ENCODE results near the gene GRIP1. TPM values are rescaled to one million over a fixed set of nuclear protein-coding genes. Genes with fewer than 3 reads are reported as not detected.

The GRIP1 gene
- total RNA-seq, 4 donors from 2014 or later, result 14.3 to 319 (median 20.6) TPM

DNA sequence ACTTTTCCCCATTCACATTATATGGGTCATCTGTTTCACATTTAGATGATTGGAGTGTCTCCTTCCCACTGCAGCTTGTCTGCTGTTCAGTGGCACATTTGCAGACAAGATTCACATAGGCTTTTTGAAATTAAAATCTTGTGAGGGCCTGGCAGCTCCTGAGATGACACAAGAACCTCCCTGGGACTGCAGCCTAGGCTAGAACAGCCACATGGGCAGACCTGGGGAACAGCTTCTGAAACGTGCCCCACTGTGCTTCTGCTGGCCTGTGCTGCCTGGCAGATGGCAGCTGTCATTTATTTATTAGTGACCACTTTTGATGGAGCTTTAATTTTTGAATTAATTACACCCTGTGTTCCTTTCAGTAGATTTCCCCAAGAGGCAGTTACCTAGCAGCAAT is 137.4 kb downstream of the GRIP1 start:
- WGBS, result 67% methylated on average over 1 of the region's 1 CpG
- H3K4me3 ChIP-seq, result no peak overlapping the region
- DNase-seq (ENCODE audit: low spot score in 2 of 2), result no peak
- H3K4me1 ChIP-seq, result no peaks in the 10 kb centered on the region
- TF ChIP-seq POLR2AphosphoS5 (IDR thresholded peaks at IDR 0.05) (no peak), EP300 (IDR thresholded peaks at IDR 0.05) (no peak), POLR2A (IDR thresholded peaks at IDR 0.05) (no peak)
- TF ChIP-seq, protein P1, sequence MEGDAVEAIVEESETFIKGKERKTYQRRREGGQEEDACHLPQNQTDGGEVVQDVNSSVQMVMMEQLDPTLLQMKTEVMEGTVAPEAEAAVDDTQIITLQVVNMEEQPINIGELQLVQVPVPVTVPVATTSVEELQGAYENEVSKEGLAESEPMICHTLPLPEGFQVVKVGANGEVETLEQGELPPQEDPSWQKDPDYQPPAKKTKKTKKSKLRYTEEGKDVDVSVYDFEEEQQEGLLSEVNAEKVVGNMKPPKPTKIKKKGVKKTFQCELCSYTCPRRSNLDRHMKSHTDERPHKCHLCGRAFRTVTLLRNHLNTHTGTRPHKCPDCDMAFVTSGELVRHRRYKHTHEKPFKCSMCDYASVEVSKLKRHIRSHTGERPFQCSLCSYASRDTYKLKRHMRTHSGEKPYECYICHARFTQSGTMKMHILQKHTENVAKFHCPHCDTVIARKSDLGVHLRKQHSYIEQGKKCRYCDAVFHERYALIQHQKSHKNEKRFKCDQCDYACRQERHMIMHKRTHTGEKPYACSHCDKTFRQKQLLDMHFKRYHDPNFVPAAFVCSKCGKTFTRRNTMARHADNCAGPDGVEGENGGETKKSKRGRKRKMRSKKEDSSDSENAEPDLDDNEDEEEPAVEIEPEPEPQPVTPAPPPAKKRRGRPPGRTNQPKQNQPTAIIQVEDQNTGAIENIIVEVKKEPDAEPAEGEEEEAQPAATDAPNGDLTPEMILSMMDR (IDR thresholded peaks at IDR 0.05), result no peak
- no peaks in the 10 kb centered on the region for H3K9me3 ChIP-seq
- no peaks in the 10 kb centered on the region for H3K27me3 ChIP-seq
- H3K36me3 ChIP-seq, result no peaks in the 10 kb centered on the region
- no peak overlapping the region for H3K27ac ChIP-seq

DNA sequence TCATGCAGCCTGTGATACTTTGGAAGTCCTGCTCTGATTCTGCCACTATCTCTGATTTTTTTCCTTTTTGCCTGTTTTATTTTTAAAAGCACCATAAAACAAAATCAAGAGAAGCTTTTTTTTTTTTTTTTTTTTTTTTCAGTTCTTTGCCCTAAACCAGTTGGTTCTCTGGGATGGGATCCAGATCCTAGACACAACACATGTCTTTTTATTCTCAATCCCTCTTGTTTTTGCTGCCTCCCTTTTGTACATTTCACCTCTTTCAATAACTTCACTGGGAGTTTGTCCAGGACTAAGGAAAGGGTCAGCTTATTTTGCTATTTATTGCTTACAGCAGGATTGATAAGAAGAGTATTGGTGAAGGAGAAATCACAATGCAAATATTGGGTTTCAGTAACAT is 139.4 kb downstream of the GRIP1 start:
- no peaks in the 10 kb centered on the region for H3K27me3 ChIP-seq
- H3K4me3 ChIP-seq, result no peak overlapping the region
- DNase-seq (ENCODE audit: low spot score in 2 of 2), result no peak
- TF ChIP-seq, protein P1 (IDR thresholded peaks at IDR 0.05), result no peak
- TF ChIP-seq EP300 (IDR thresholded peaks at IDR 0.05) (no peak), POLR2A (IDR thresholded peaks at IDR 0.05) (no peak), POLR2AphosphoS5 (IDR thresholded peaks at IDR 0.05) (no peak)
- H3K4me1 ChIP-seq, result no peaks in the 10 kb centered on the region
- no peak overlapping the region for H3K27ac ChIP-seq
- no peaks in the 10 kb centered on the region for H3K9me3 ChIP-seq
- no peaks in the 10 kb centered on the region for H3K36me3 ChIP-seq

DNA sequence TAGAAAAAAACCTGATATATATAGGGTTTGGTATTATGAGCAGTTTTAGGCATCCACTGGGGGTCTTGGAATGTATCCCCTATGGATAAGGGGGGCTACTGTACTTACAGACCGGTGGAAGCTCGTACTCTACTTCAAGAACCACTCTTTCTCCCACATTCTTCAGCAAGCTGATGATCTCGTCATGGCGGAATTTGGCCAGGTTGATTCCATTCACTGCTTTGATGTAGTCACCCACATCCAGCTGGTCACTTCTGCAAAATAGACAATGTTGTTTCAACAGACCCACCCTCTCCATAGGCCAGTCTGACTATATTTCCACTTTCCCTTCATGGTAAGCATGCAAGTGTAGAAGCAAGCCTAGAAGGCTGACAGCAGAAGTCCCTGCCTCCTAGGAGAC is 139.9 kb downstream of the GRIP1 start:
- no peak for TF ChIP-seq POLR2AphosphoS5 (IDR thresholded peaks at IDR 0.05)
- Histone ChIP-seq H3K27me3 (no peaks in the 10 kb centered on the region), H3K9me3 (no peaks in the 10 kb centered on the region), H3K4me1 (no peaks in the 10 kb centered on the region), H3K36me3 (no peaks in the 10 kb centered on the region), H3K27ac (no peak overlapping the region), H3K4me3 (no peak overlapping the region)
- no peak for DNase-seq (ENCODE audit: low spot score in 2 of 2)
- 100% methylated on average over 4 of the region's 4 CpGs for WGBS

DNA sequence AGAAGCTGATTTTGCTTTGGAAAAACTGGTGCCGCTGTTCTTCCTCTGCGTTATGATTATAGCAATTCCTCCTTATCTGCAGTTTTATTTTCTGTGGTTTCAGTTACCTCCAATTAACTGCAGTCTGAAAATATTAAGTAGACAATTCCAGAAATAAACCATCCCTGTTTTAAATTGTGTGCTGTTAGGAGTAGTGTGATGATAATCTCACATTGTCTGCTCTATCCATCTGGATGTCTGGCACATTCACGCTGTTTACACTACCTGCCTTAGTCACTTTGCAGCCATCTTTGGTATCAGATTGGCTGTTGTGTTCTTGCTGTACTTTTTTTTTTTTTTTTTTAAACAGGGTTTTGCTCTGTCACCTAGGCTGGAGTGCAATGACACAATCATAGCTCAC is 141.0 kb downstream of the GRIP1 start:
- H3K4me3 ChIP-seq, result no peak overlapping the region
- H3K9me3 ChIP-seq, result no peaks in the 10 kb centered on the region
- H3K27ac ChIP-seq, result no peak overlapping the region
- 94% methylated on average over 3 of the region's 3 CpGs for WGBS
- TF ChIP-seq POLR2A (IDR thresholded peaks at IDR 0.05) (no peak), EP300 (IDR thresholded peaks at IDR 0.05) (no peak)
- no peak for DNase-seq (ENCODE audit: low spot score in 2 of 2)
- no peaks in the 10 kb centered on the region for H3K4me1 ChIP-seq
- H3K27me3 ChIP-seq, result no peaks in the 10 kb centered on the region
- no peaks in the 10 kb centered on the region for H3K36me3 ChIP-seq

DNA sequence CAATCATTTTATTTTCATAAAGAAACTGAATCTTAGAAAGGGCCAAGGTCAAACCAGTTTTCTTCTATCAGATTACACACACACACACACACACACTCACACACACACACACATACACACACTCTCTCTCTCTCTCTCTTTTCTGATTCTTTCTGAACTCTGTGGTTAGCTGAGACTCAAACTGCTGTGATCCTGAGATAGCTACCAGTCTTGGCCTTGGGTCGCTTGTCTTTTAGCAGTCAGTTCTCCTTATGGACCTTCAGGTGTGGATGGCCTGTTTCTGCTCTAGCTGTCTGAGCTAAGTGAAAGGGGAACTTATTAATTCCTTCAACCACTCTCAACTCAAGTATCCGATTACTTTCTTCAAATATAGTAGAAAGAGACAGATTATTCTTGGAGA is 145.1 kb downstream of the GRIP1 start:
- DNase-seq (ENCODE audit: low spot score in 2 of 2), result no peak
- H3K9me3 ChIP-seq, result no peaks in the 10 kb centered on the region
- H3K27ac ChIP-seq, result no peak overlapping the region
- no peak overlapping the region for H3K4me3 ChIP-seq
- TF ChIP-seq, protein P1 (IDR thresholded peaks at IDR 0.05), result no peak
- no peak for TF ChIP-seq POLR2A (IDR thresholded peaks at IDR 0.05)
- no peak for TF ChIP-seq POLR2AphosphoS5 (IDR thresholded peaks at IDR 0.05)
- TF ChIP-seq EP300 (IDR thresholded peaks at IDR 0.05), result no peak
- 92% methylated on average over 2 of the region's 2 CpGs for WGBS
- no peaks in the 10 kb centered on the region for H3K36me3 ChIP-seq
- no peaks in the 10 kb centered on the region for H3K27me3 ChIP-seq
- H3K4me1 ChIP-seq, result no peaks in the 10 kb centered on the region

DNA sequence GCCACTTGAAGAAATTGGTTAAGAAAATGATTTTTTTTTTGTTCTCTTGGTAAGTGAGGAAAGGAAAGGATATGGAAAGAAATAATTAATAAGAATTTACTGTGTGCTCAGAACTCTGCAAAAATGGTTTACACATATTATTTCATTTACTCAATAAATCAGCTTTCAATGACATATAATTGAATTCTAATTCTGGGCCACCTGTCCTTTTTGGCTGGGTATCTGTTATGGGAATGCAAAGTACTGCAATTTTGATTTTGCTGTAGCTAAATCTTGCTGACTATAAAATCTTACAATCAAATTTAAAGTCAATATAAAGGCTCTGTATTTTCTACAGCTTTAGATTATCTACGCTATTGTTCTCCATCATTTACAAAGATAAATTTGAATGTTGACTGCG is 147.1 kb downstream of the GRIP1 start:
- no peaks in the 10 kb centered on the region for H3K4me1 ChIP-seq
- H3K9me3 ChIP-seq, result no peaks in the 10 kb centered on the region
- H3K36me3 ChIP-seq, result no peaks in the 10 kb centered on the region
- no peak overlapping the region for H3K27ac ChIP-seq
- TF ChIP-seq, protein P1 (IDR thresholded peaks at IDR 0.05), result no peak
- TF ChIP-seq POLR2AphosphoS5 (IDR thresholded peaks at IDR 0.05), result no peak
- no peak for TF ChIP-seq POLR2A (IDR thresholded peaks at IDR 0.05)
- no peak for TF ChIP-seq EP300 (IDR thresholded peaks at IDR 0.05)
- WGBS, result 95% methylated on average over 2 of the region's 2 CpGs
- no peaks in the 10 kb centered on the region for H3K27me3 ChIP-seq
- no peak overlapping the region for H3K4me3 ChIP-seq
- no peak for DNase-seq (ENCODE audit: low spot score in 2 of 2)
